GM12878 (cell line): ENCODE data around the gene DUSP8. TPM values are rescaled to one million over a fixed set of nuclear protein-coding genes. Genes with fewer than 3 reads are reported as not detected.

ENCODE experiments used
- ATAC-seq: fragments of 200-7000 bp; cut with Tn5 transposase; 3 replicates; pipeline ENCODE4 v1.9.1; 2020; ENCODE audit warnings: mild to moderate bottlenecking, moderate library complexity
- BruUV-seq: library from RNA; stranded (reverse); fragments of 400-500 nt; replicated peaks from 2 replicates; lab custom pipeline; 2021; lab: Mats Ljungman, UMichigan
- CTCF ChIA-PET: fragments of 300-600 bp; sonication (Branson Sonifier 250); formaldehyde crosslinking; extraction: SDS; loops from one replicate; lab custom pipeline; 2021; ENCODE audit warnings: inconsistent platforms; lab: Yijun Ruan, JAX
- POLR2A ChIA-PET: fragments of 350-600 bp; formaldehyde crosslinking; extraction: SDS; loops from one replicate; lab custom pipeline; 2021; ENCODE audit warnings: inconsistent platforms; lab: Charles Lee
- RAD21 ChIA-PET: fragments of 300-600 bp; sonication (Branson Sonifier 250); formaldehyde crosslinking; loops from one replicate; lab custom pipeline; 2023; ENCODE audit warnings: antibody characterized with exemption; ENCODE audit not compliant: unreplicated experiment; lab: Charles Lee
- SMC1A ChIA-PET: fragments of 300-600 bp; sonication (Branson Sonifier 250); formaldehyde crosslinking; loops from one replicate; lab custom pipeline; 2023; ENCODE audit not compliant: unreplicated experiment, uncharacterized antibody; lab: Charles Lee
- DNase-seq: peaks from one replicate; pipeline ENCODE4 v3.0.0-alpha.2; 2011; ENCODE audit warnings: low read depth, low spot score
- FAIRE-seq: peaks from 3 replicates; lab custom pipeline; 2011; peaks lifted over from hg19 to GRCh38; lab: Jason Lieb, UNC
- H2AFZ ChIP-seq: 2 replicates; pipeline ENCODE4 v1.6.0; 2011; ENCODE audit warnings: low read depth, low read length, control low read depth; ENCODE audit not compliant: control insufficient read depth
- H3K27ac ChIP-seq: 2 replicates; pipeline ENCODE4 v1.5.1; 2011; ENCODE audit warnings: control low read depth; ENCODE audit not compliant: control insufficient read depth, insufficient read depth
- H3K27me3 ChIP-seq, 2 experiments: replicated peaks in 1 of 2; 2 replicates each; pipeline versions ENCODE4 v1.6.0 to v1.6.1; 2011; ENCODE audit warnings: low read length in 1 of 2; ENCODE audit not compliant: control insufficient read depth in 2 of 2, insufficient read depth in 2 of 2
- H3K36me3 ChIP-seq, 2 experiments: 2 replicates each; pipeline ENCODE4 v1.5.1; 2011; ENCODE audit warnings: low read length in 1 of 2; ENCODE audit not compliant: control insufficient read depth in 2 of 2, insufficient read depth in 2 of 2
- H3K4me1 ChIP-seq: 2 replicates; pipeline ENCODE4 v1.6.1; 2011; ENCODE audit warnings: mild to moderate bottlenecking, low read length, moderate library complexity, mixed read lengths; ENCODE audit not compliant: control insufficient read depth, insufficient read depth
- H3K4me2 ChIP-seq: 2 replicates; pipeline ENCODE4 v1.6.0; 2011; ENCODE audit warnings: control low read depth; ENCODE audit not compliant: control insufficient read depth, insufficient read depth
- H3K4me3 ChIP-seq: fragments of 200-600 bp; sonication (generic); 2 replicates; pipeline ENCODE4 v1.5.1; 2016
- H3K79me2 ChIP-seq: 2 replicates; pipeline ENCODE4 v1.6.0; 2011; ENCODE audit warnings: low read length; ENCODE audit not compliant: control insufficient read depth, insufficient read depth
- H3K9ac ChIP-seq: 2 replicates; pipeline ENCODE4 v1.8.0; 2011; ENCODE audit warnings: low read length, control low read depth, mixed read lengths; ENCODE audit not compliant: control insufficient read depth, insufficient read depth
- H3K9me3 ChIP-seq: replicated peaks from 3 replicates; pipeline ENCODE4 v1.5.1; 2011; ENCODE audit warnings: mild to moderate bottlenecking, low read length; ENCODE audit not compliant: control insufficient read depth, insufficient read depth
- H4K20me1 ChIP-seq: 2 replicates; pipeline ENCODE4 v1.6.0; 2011; ENCODE audit not compliant: control insufficient read depth, insufficient read depth
- HDAC2 ChIP-seq: fragments of 200-600 bp; sonication (generic); IDR thresholded peaks from 2 replicates; pipeline ENCODE4 v1.6.1; 2017
- IKZF2 ChIP-seq, 2 experiments: fragments of 450-650 bp; IDR thresholded peaks; 2 replicates each; pipeline ENCODE4 v1.6.1; 2017; ENCODE audit warnings: mild to moderate bottlenecking in 2 of 2, moderate library complexity in 2 of 2
- JUNB ChIP-seq: IDR thresholded peaks from 2 replicates; pipeline ENCODE4 v1.6.1; 2016; ENCODE audit warnings: antibody characterized with exemption, mild to moderate bottlenecking
- JUND ChIP-seq: IDR thresholded peaks from 2 replicates; pipeline ENCODE4 v1.6.1; 2012; ENCODE audit warnings: low read depth, mild to moderate bottlenecking, low read length, improper control_type of control experiment, moderate library complexity
- NFYA ChIP-seq: IDR thresholded peaks from 2 replicates; pipeline ENCODE4 v1.6.1; 2011; ENCODE audit warnings: low read depth, mild to moderate bottlenecking, low read length, improper control_type of control experiment, borderline replicate concordance
- RBBP5 ChIP-seq: fragments of 200-600 bp; sonication (generic); conservative IDR thresholded peaks from 2 replicates; pipeline ENCODE4 v1.6.1; 2016
- RELA ChIP-seq: fragments of 450-650 bp; IDR thresholded peaks from 2 replicates; pipeline ENCODE4 v1.8.0; 2014; ENCODE audit warnings: borderline replicate concordance; ENCODE audit not compliant: partially characterized antibody
- RFX5 ChIP-seq: IDR thresholded peaks from 2 replicates; pipeline ENCODE4 v1.6.1; 2011; ENCODE audit warnings: low read depth, low read length, improper control_type of control experiment
- SIN3A ChIP-seq: IDR thresholded peaks from 2 replicates; pipeline ENCODE4 v1.6.1; 2012; ENCODE audit warnings: low read depth, low read length, improper control_type of control experiment
- WRNIP1 ChIP-seq: IDR thresholded peaks from 2 replicates; pipeline ENCODE4 v1.6.1; 2011; ENCODE audit warnings: low read depth, low read length, improper control_type of control experiment, borderline replicate concordance
- WGBS: methylation state at CpG from one replicate; pipeline ENCODE4 v1.1.6; 2016; ENCODE audit warnings: low lambda C conversion rate; ENCODE audit not compliant: insufficient replicate concordance, insufficient coverage; ENCODE audit errors: missing lambda C conversion rate; 5-methylcytosine and 5-hydroxymethylcytosine counted together
- in situ Hi-C: fragments of 300-500 bp; cut with MboI; formaldehyde crosslinking; loops from 9 replicates; pipeline ENCODE4 v1.14.3; 2018; ENCODE audit warnings: mixed read lengths
- intact Hi-C: fragments of 100-400 bp; cut with micrococcal nuclease; formaldehyde crosslinking; loops from one replicate; pipeline ENCODE4 v1.14.2; 2022; ENCODE audit not compliant: unreplicated experiment
- polyA plus RNA-seq, 11 experiments: library from polyadenylated mRNA; depleted of rRNA in 4 of 11; unstranded in 6 of 11; stranded (reverse) in 5 of 11; fragments of >200 nt; fragmentation: Nextera tagmentation in 4 of 11; fragmentation: Illumina TruSeq in 1 of 11; extraction: Ambion mirVana in 4 of 11; extraction: Trizol in 1 of 11; gene quantifications; 1 replicate in 1 of 11; 2 replicates in 10 of 11; pipeline versions ENCODE4 v1.2.1 to v1.2.3, GENCODE V29; 2011 to 2016; ENCODE audit warnings: inconsistent platforms in 2 of 11, missing spikeins in 2 of 11, low read depth in 1 of 11
- total RNA-seq, 4 experiments: library from RNA; depleted of rRNA in 3 of 4; stranded (reverse); fragments of >200 nt in 3 of 4; fragmentation: Illumina TruSeq in 1 of 4; extraction: Trizol in 1 of 4; gene quantifications; 2 replicates each; pipeline versions ENCODE4 v1.2.1 to v1.2.3, GENCODE V29; 2013 to 2021
- TF ChIP-seq, protein P1 (sequence below): IDR thresholded peaks from 2 replicates; pipeline ENCODE4 v1.6.1; 2012; ENCODE audit warnings: improper control_type of control experiment, low read depth, low read length; ENCODE audit not compliant: insufficient replicate concordance

DUSP8 gene
- total and polyA plus RNA-seq, 10 of the 15 experiments (the other 5 are each of a cell fraction or from before 2014, with no cell fraction given) = 0.04 to 1.7 (median 0.26) TPM; not detected in 6

DNA sequence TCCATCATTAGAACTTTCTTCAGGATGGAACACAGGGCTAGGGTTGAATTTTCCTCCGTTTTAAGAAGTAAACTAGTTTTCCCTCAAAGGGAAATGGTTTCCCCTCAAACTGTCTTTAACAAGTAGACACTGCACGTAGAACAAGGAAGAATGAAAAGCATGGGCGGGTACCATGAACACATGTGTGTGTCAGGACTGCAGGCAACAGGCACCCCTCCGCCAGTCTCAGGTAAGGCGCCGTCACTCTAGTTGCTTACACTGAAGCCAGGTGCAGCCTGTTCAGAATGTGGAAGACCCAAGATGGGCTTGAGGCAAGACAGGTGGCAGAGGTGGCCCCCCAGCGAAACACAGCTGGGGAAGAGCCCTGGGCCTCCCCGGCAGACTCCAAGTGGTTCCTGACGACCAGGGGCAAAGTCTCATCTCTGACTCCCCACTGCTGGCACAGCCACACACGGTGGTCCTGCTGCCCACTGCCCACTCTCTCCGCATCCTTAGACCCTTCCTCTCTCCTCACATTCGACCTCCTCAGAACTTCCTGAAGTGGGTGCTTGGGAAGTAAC, 60.1 kb downstream of the DUSP8 start:
- BruUV-seq = no TSS peak
- DNase-seq (no peak), ATAC-seq (no peak), FAIRE-seq (no peak)
- Histone ChIP-seq H3K9me3 (no peaks in the 10 kb centered on the region), H3K4me1 (no peaks in the 10 kb centered on the region), H3K27ac (no peak overlapping the region), H3K9ac (no peak overlapping the region), H3K79me2 (peaks cover 3% of the 10 kb centered on the region), H3K36me3 (no peaks in the 10 kb centered on the region), H2AFZ (no peak overlapping the region), H3K4me3 (no peak overlapping the region), H4K20me1 (peaks cover 3% of the 10 kb centered on the region; the same call in 1 of the 2 replicates), H3K4me2 (no peak overlapping the region), H3K27me3 (no peaks in the 10 kb centered on the region)
- 70% methylated on average over 12 of the region's 12 CpGs for WGBS
- in situ Hi-C loops (no loop called here), intact Hi-C loops (no loop called here)
- ChIA-PET SMC1A (no interaction called here), POLR2A (no interaction called here), CTCF (no interaction called here), RAD21 (no interaction called here)
- no peak for TF ChIP-seq JUND
- TF ChIP-seq, protein P1, sequence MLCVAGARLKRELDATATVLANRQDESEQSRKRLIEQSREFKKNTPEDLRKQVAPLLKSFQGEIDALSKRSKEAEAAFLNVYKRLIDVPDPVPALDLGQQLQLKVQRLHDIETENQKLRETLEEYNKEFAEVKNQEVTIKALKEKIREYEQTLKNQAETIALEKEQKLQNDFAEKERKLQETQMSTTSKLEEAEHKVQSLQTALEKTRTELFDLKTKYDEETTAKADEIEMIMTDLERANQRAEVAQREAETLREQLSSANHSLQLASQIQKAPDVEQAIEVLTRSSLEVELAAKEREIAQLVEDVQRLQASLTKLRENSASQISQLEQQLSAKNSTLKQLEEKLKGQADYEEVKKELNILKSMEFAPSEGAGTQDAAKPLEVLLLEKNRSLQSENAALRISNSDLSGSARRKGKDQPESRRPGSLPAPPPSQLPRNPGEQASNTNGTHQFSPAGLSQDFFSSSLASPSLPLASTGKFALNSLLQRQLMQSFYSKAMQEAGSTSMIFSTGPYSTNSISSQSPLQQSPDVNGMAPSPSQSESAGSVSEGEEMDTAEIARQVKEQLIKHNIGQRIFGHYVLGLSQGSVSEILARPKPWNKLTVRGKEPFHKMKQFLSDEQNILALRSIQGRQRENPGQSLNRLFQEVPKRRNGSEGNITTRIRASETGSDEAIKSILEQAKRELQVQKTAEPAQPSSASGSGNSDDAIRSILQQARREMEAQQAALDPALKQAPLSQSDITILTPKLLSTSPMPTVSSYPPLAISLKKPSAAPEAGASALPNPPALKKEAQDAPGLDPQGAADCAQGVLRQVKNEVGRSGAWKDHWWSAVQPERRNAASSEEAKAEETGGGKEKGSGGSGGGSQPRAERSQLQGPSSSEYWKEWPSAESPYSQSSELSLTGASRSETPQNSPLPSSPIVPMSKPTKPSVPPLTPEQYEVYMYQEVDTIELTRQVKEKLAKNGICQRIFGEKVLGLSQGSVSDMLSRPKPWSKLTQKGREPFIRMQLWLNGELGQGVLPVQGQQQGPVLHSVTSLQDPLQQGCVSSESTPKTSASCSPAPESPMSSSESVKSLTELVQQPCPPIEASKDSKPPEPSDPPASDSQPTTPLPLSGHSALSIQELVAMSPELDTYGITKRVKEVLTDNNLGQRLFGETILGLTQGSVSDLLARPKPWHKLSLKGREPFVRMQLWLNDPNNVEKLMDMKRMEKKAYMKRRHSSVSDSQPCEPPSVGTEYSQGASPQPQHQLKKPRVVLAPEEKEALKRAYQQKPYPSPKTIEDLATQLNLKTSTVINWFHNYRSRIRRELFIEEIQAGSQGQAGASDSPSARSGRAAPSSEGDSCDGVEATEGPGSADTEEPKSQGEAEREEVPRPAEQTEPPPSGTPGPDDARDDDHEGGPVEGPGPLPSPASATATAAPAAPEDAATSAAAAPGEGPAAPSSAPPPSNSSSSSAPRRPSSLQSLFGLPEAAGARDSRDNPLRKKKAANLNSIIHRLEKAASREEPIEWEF = no peak
- TF ChIP-seq RBBP5 = no peak
- no peak for TF ChIP-seq RFX5
- TF ChIP-seq HDAC2 = no peak
- no peak for TF ChIP-seq IKZF2 (IDR thresholded peaks at IDR 0.05)
- TF ChIP-seq JUNB = no peak
- no peak for TF ChIP-seq NFYA
- TF ChIP-seq RELA = no peak
- no peak for TF ChIP-seq WRNIP1
- no peak for TF ChIP-seq SIN3A
